ENCODE data around the gene NCKAP5.

NCKAP5 gene

GRCh38 chr2:133458280-133458679 is 110.0 kb downstream of the NCKAP5 start:
- ATAC-seq = no peak
- no peak for DNase-seq

- no peak for ATAC-seq
- DNase-seq = no peak
These were observed 110.4 kb downstream of the NCKAP5 start for GRCh38 chr2:133457861-133458260.

- DNase-seq = no peak
- ATAC-seq = no peak
These were observed 111.3 kb downstream of the NCKAP5 start for GRCh38 chr2:133456971-133457370.

GRCh38 chr2:133456156-133456555 is 112.1 kb downstream of the NCKAP5 start:
- DNase-seq = no peak
- no peak for ATAC-seq

GRCh38 chr2:133453032-133453431 is 115.2 kb downstream of the NCKAP5 start:
- DNase-seq (no peak), ATAC-seq (no peak)

GRCh38 chr2:133452583-133452982 is 115.7 kb downstream of the NCKAP5 start:
- no peak for DNase-seq
- no peak for ATAC-seq

- DNase-seq (no peak), ATAC-seq (no peak)
These were observed 116.1 kb downstream of the NCKAP5 start for GRCh38 chr2:133452146-133452545.

- ATAC-seq (no peak), DNase-seq (no peak)
These were observed 120.1 kb downstream of the NCKAP5 start for GRCh38 chr2:133448195-133448594.

GRCh38 chr2:133447303-133447702 is 121.0 kb downstream of the NCKAP5 start:
- no peak for DNase-seq
- no peak for ATAC-seq

GRCh38 chr2:133444465-133444864 is 123.8 kb downstream of the NCKAP5 start:
- DNase-seq (no peak), ATAC-seq (no peak)

GRCh38 chr2:133442393-133442792 is 125.9 kb downstream of the NCKAP5 start:
- ATAC-seq (no peak), DNase-seq (no peak)

GRCh38 chr2:133439565-133439920 is 128.7 kb downstream of the NCKAP5 start:
- ATAC-seq (no peak), DNase-seq (no peak)

- ATAC-seq = no peak
- DNase-seq = no peak
These were observed 129.3 kb downstream of the NCKAP5 start for GRCh38 chr2:133438848-133439564.

- no peak for ATAC-seq
These were observed 130.2 kb downstream of the NCKAP5 start for GRCh38 chr2:133438026-133438425.

GRCh38 chr2:133437492-133437891 is 130.8 kb downstream of the NCKAP5 start:
- no peak for DNase-seq
- no peak for ATAC-seq

More at GRCh38 chr2:133438026-133438425, 130.2 kb downstream of the NCKAP5 start:
- no peak for DNase-seq

- DNase-seq (no peak), ATAC-seq (no peak)
These were observed 133.1 kb downstream of the NCKAP5 start for GRCh38 chr2:133434959-133435668.

GRCh38 chr2:133433455-133434451 is 134.5 kb downstream of the NCKAP5 start:
- ATAC-seq (no peak), DNase-seq (no peak)

GRCh38 chr2:133432778-133433177 is 135.5 kb downstream of the NCKAP5 start:
- ATAC-seq = no peak

GRCh38 chr2:133431289-133431688 is 137.0 kb downstream of the NCKAP5 start:
- no peak for ATAC-seq
- DNase-seq = no peak

More at GRCh38 chr2:133432778-133433177, 135.5 kb downstream of the NCKAP5 start:
- DNase-seq = no peak

- ATAC-seq (no peak), DNase-seq (no peak)
These were observed 141.5 kb downstream of the NCKAP5 start for GRCh38 chr2:133426791-133427190.

GRCh38 chr2:133425612-133426011 is 142.7 kb downstream of the NCKAP5 start:
- no peak for ATAC-seq
- DNase-seq = no peak

- no peak for ATAC-seq
- DNase-seq = no peak
These were observed 143.4 kb downstream of the NCKAP5 start for GRCh38 chr2:133424876-133425275.

- no peak for DNase-seq
- ATAC-seq = no peak
These were observed 145.3 kb downstream of the NCKAP5 start for GRCh38 chr2:133422931-133423351.

Measured in stimulated activated naive CD8-positive, alpha-beta T cell treated with anti-CD3 and anti-CD28 coated beads, Interleukin-15, Interleukin-2, amounts not matched to agents 100 U/mL and 50 U/mL, for 24 hours (primary cell).